GM18868 (cell line): ENCODE results near the gene KLK2.

Experiments
- ATAC-seq: cut with Tn5 transposase; IDR thresholded peaks from one replicate; pipeline ENCODE4 v1.9.1; 2021; ENCODE audit warnings: mild to moderate bottlenecking, moderate library complexity; ENCODE audit not compliant: unreplicated experiment

KLK2 gene

GRCh38 chr19:50873056-50873455 is at the start of gene KLK2:
Gene KLK2, plus strand, starts transcription at chr19:50873439. Its CDS starts 35 bp downstream, at chr19:50873474.
- ATAC-seq: no peak

- no peak for ATAC-seq
Observed at GRCh38 chr19:50826492-50827240, 46.6 kb upstream of the KLK2 start.

- no peak for ATAC-seq
Observed at GRCh38 chr19:50827476-50827875, 45.8 kb upstream of the KLK2 start.

GRCh38 chr19:50829801-50830200 is 43.4 kb upstream of the KLK2 start:
- no peak for ATAC-seq

- ATAC-seq: no peak
Observed at GRCh38 chr19:50830266-50831025, 42.8 kb upstream of the KLK2 start.

- no peak for ATAC-seq
Observed at GRCh38 chr19:50831026-50831396, 42.2 kb upstream of the KLK2 start.

GRCh38 chr19:50832666-50833065 is 40.6 kb upstream of the KLK2 start:
- ATAC-seq: no peak

- no peak for ATAC-seq
Observed at GRCh38 chr19:50833117-50833801, 40.0 kb upstream of the KLK2 start, which contains the start of gene KLK15. Gene KLK15, minus strand, starts transcription at chr19:50833574. Its CDS starts 2,082 bp downstream, at chr19:50831492.

GRCh38 chr19:50833802-50834167 is 39.5 kb upstream of the KLK2 start:
- no peak for ATAC-seq

GRCh38 chr19:50835103-50835784 is 38.0 kb upstream of the KLK2 start:
- ATAC-seq: no peak

GRCh38 chr19:50835785-50836542 is 37.3 kb upstream of the KLK2 start:
- peak; percentile 65 for ATAC-seq

- no peak for ATAC-seq
Observed at GRCh38 chr19:50836543-50837195, 36.6 kb upstream of the KLK2 start.

- no peak for ATAC-seq
Observed at GRCh38 chr19:50837300-50837699, 35.9 kb upstream of the KLK2 start.

- ATAC-seq: no peak
Observed at GRCh38 chr19:50838239-50838638, 35.0 kb upstream of the KLK2 start.

GRCh38 chr19:50839712-50840655 is 33.3 kb upstream of the KLK2 start:
- ATAC-seq: no peak

- ATAC-seq: no peak
Observed at GRCh38 chr19:50842130-50842529, 31.1 kb upstream of the KLK2 start.

GRCh38 chr19:50843205-50843604 is 30.0 kb upstream of the KLK2 start:
- ATAC-seq: no peak

GRCh38 chr19:50843701-50844221 is 29.5 kb upstream of the KLK2 start:
- no peak for ATAC-seq
